Esophagus muscularis mucosa (tissue), 3 donors: Measurements from ENCODE around the gene GRID2.

Source experiments
- CTCF ChIP-seq, 3 experiments: fragments of 200-600 bp in 2 of 3; fragments of 450-650 bp in 1 of 3; sonication (generic) in 2 of 3; IDR thresholded peaks; one replicate each; pipeline ENCODE4 v1.5.1; 2017 to 2019; ENCODE audit warnings: antibody characterized with exemption in 3 of 3, mild to moderate bottlenecking in 2 of 3, moderate library complexity in 1 of 3
- POLR2A ChIP-seq: fragments of 450-650 bp; IDR thresholded peaks from one replicate; pipeline ENCODE4 v1.6.1; 2017; ENCODE audit warnings: antibody characterized with exemption, moderate library complexity, mild to moderate bottlenecking, low read depth
- POLR2AphosphoS5 ChIP-seq, 2 donors: sonication (generic); formaldehyde crosslinking; IDR thresholded peaks; one replicate each; pipeline ENCODE4 v1.6.1; 2017; ENCODE audit warnings: antibody characterized with exemption in 2 of 2

- TF ChIP-seq CTCF (IDR thresholded peaks at IDR 0.05) (no peak), POLR2AphosphoS5 (IDR thresholded peaks at IDR 0.05) (no peak), POLR2A (no peak)
These were observed 812.9 kb downstream of the GRID2 start for GRCh38 chr4:93116624-93117023.
